GM12878 (cell line): ENCODE data around the gene SLC7A10. TPM values are rescaled to one million over a fixed set of nuclear protein-coding genes. Genes with fewer than 3 reads are reported as not detected.

Experiments
- ATAC-seq: fragments of 200-7000 bp; cut with Tn5 transposase; 3 replicates; pipeline ENCODE4 v1.9.1; 2020; ENCODE audit warnings: mild to moderate bottlenecking, moderate library complexity
- BruUV-seq: library from RNA; stranded (reverse); fragments of 400-500 nt; replicated peaks from 2 replicates; lab custom pipeline; 2021; lab: Mats Ljungman, UMichigan
- CTCF ChIA-PET: fragments of 300-600 bp; sonication (Branson Sonifier 250); formaldehyde crosslinking; extraction: SDS; loops from one replicate; lab custom pipeline; 2021; ENCODE audit warnings: inconsistent platforms; lab: Yijun Ruan, JAX
- POLR2A ChIA-PET: fragments of 350-600 bp; formaldehyde crosslinking; extraction: SDS; loops from one replicate; lab custom pipeline; 2021; ENCODE audit warnings: inconsistent platforms; lab: Charles Lee
- RAD21 ChIA-PET: fragments of 300-600 bp; sonication (Branson Sonifier 250); formaldehyde crosslinking; loops from one replicate; lab custom pipeline; 2023; ENCODE audit warnings: antibody characterized with exemption; ENCODE audit not compliant: unreplicated experiment; lab: Charles Lee
- SMC1A ChIA-PET: fragments of 300-600 bp; sonication (Branson Sonifier 250); formaldehyde crosslinking; loops from one replicate; lab custom pipeline; 2023; ENCODE audit not compliant: unreplicated experiment, uncharacterized antibody; lab: Charles Lee
- DNase-seq: peaks from one replicate; pipeline ENCODE4 v3.0.0-alpha.2; 2011; ENCODE audit warnings: low read depth, low spot score
- FAIRE-seq: peaks from 3 replicates; lab custom pipeline; 2011; peaks lifted over from hg19 to GRCh38; lab: Jason Lieb, UNC
- H2AFZ ChIP-seq: 2 replicates; pipeline ENCODE4 v1.6.0; 2011; ENCODE audit warnings: low read depth, low read length, control low read depth; ENCODE audit not compliant: control insufficient read depth
- H3K27ac ChIP-seq: 2 replicates; pipeline ENCODE4 v1.5.1; 2011; ENCODE audit warnings: control low read depth; ENCODE audit not compliant: control insufficient read depth, insufficient read depth
- H3K27me3 ChIP-seq, 2 experiments: replicated peaks in 1 of 2; 2 replicates each; pipeline versions ENCODE4 v1.6.0 to v1.6.1; 2011; ENCODE audit warnings: low read length in 1 of 2; ENCODE audit not compliant: control insufficient read depth in 2 of 2, insufficient read depth in 2 of 2
- H3K36me3 ChIP-seq, 2 experiments: 2 replicates each; pipeline ENCODE4 v1.5.1; 2011; ENCODE audit warnings: low read length in 1 of 2; ENCODE audit not compliant: control insufficient read depth in 2 of 2, insufficient read depth in 2 of 2
- H3K4me1 ChIP-seq: 2 replicates; pipeline ENCODE4 v1.6.1; 2011; ENCODE audit warnings: mild to moderate bottlenecking, low read length, moderate library complexity, mixed read lengths; ENCODE audit not compliant: control insufficient read depth, insufficient read depth
- H3K4me2 ChIP-seq: 2 replicates; pipeline ENCODE4 v1.6.0; 2011; ENCODE audit warnings: control low read depth; ENCODE audit not compliant: control insufficient read depth, insufficient read depth
- H3K4me3 ChIP-seq: fragments of 200-600 bp; sonication (generic); 2 replicates; pipeline ENCODE4 v1.5.1; 2016
- H3K79me2 ChIP-seq: 2 replicates; pipeline ENCODE4 v1.6.0; 2011; ENCODE audit warnings: low read length; ENCODE audit not compliant: control insufficient read depth, insufficient read depth
- H3K9ac ChIP-seq: 2 replicates; pipeline ENCODE4 v1.8.0; 2011; ENCODE audit warnings: low read length, control low read depth, mixed read lengths; ENCODE audit not compliant: control insufficient read depth, insufficient read depth
- H3K9me3 ChIP-seq: replicated peaks from 3 replicates; pipeline ENCODE4 v1.5.1; 2011; ENCODE audit warnings: mild to moderate bottlenecking, low read length; ENCODE audit not compliant: control insufficient read depth, insufficient read depth
- H4K20me1 ChIP-seq: 2 replicates; pipeline ENCODE4 v1.6.0; 2011; ENCODE audit not compliant: control insufficient read depth, insufficient read depth
- HDGF ChIP-seq: fragments of 450-650 bp; IDR thresholded peaks from 2 replicates; pipeline ENCODE4 v1.6.1; 2016; ENCODE audit warnings: antibody characterized with exemption
- HSF1 ChIP-seq: fragments of 150-350 bp; IDR thresholded peaks from 2 replicates; pipeline ENCODE4 v1.6.1; 2014; ENCODE audit warnings: mild to moderate bottlenecking, low read depth, low read length
- IRF5 ChIP-seq: fragments of 450-650 bp; IDR thresholded peaks from 2 replicates; pipeline ENCODE4 v1.6.1; 2017; ENCODE audit warnings: borderline replicate concordance
- MEF2B ChIP-seq: fragments of 450-650 bp; IDR thresholded peaks from 2 replicates; pipeline ENCODE4 v1.6.1; 2018; ENCODE audit warnings: mild to moderate bottlenecking, moderate library complexity; ENCODE audit not compliant: partially characterized antibody, poor library complexity, severe bottlenecking
- MYB ChIP-seq: fragments of 150-350 bp; IDR thresholded peaks from 2 replicates; pipeline ENCODE4 v1.6.1; 2014; ENCODE audit warnings: mild to moderate bottlenecking, low read depth, low read length, borderline replicate concordance
- POLR2A ChIP-seq: IDR thresholded peaks from 2 replicates; pipeline ENCODE4 v1.6.1; 2011; ENCODE audit warnings: low read depth, mild to moderate bottlenecking, low read length
- RCOR1 ChIP-seq: conservative IDR thresholded peaks from 2 replicates; pipeline ENCODE4 v1.6.1; 2012; ENCODE audit warnings: low read depth, low read length, improper control_type of control experiment
- RELB ChIP-seq: fragments of 450-650 bp; IDR thresholded peaks from 2 replicates; pipeline ENCODE4 v1.6.1; 2017; ENCODE audit warnings: low read depth, mild to moderate bottlenecking, moderate library complexity
- RUNX3 ChIP-seq: IDR thresholded peaks from 2 replicates; pipeline ENCODE4 v1.6.1; 2012; ENCODE audit warnings: low read length, inconsistent platforms
- STAT3 ChIP-seq: IDR thresholded peaks from 2 replicates; pipeline ENCODE4 v1.6.1; 2011; ENCODE audit warnings: low read depth, low read length, improper control_type of control experiment
- SUPT20H ChIP-seq: IDR thresholded peaks from 2 replicates; pipeline ENCODE4 v1.6.1; 2011; ENCODE audit warnings: low read depth, mild to moderate bottlenecking, low read length, moderate library complexity, borderline replicate concordance; ENCODE audit not compliant: control insufficient read depth
- ZBTB40 ChIP-seq: fragments of 450-650 bp; IDR thresholded peaks from 2 replicates; pipeline ENCODE4 v1.6.1; 2016; ENCODE audit warnings: mild to moderate bottlenecking, moderate library complexity, borderline replicate concordance
- ZNF207 ChIP-seq: fragments of 450-650 bp; IDR thresholded peaks from 2 replicates; pipeline ENCODE4 v1.6.1; 2014; ENCODE audit warnings: antibody characterized with exemption, mild to moderate bottlenecking, borderline replicate concordance
- WGBS: methylation state at CpG from one replicate; pipeline ENCODE4 v1.1.6; 2016; ENCODE audit warnings: low lambda C conversion rate; ENCODE audit not compliant: insufficient replicate concordance, insufficient coverage; ENCODE audit errors: missing lambda C conversion rate; 5-methylcytosine and 5-hydroxymethylcytosine counted together
- in situ Hi-C: fragments of 300-500 bp; cut with MboI; formaldehyde crosslinking; loops from 9 replicates; pipeline ENCODE4 v1.14.3; 2018; ENCODE audit warnings: mixed read lengths
- intact Hi-C: fragments of 100-400 bp; cut with micrococcal nuclease; formaldehyde crosslinking; loops from one replicate; pipeline ENCODE4 v1.14.2; 2022; ENCODE audit not compliant: unreplicated experiment
- polyA plus RNA-seq, 11 experiments: library from polyadenylated mRNA; depleted of rRNA in 4 of 11; unstranded in 6 of 11; stranded (reverse) in 5 of 11; fragments of >200 nt; fragmentation: Nextera tagmentation in 4 of 11; fragmentation: Illumina TruSeq in 1 of 11; extraction: Ambion mirVana in 4 of 11; extraction: Trizol in 1 of 11; gene quantifications; 1 replicate in 1 of 11; 2 replicates in 10 of 11; pipeline versions ENCODE4 v1.2.1 to v1.2.3, GENCODE V29; 2011 to 2016; ENCODE audit warnings: inconsistent platforms in 2 of 11, missing spikeins in 2 of 11, low read depth in 1 of 11
- total RNA-seq, 4 experiments: library from RNA; depleted of rRNA in 3 of 4; stranded (reverse); fragments of >200 nt in 3 of 4; fragmentation: Illumina TruSeq in 1 of 4; extraction: Trizol in 1 of 4; gene quantifications; 2 replicates each; pipeline versions ENCODE4 v1.2.1 to v1.2.3, GENCODE V29; 2013 to 2021

The SLC7A10 gene
- total and polyA plus RNA-seq, 10 of the 15 experiments (the other 5 are each of a cell fraction or from before 2014, with no cell fraction given): not detected

GRCh38 chr19:33204136-33204973, 21.3 kb downstream of the SLC7A10 start (continued):
- TF ChIP-seq ZBTB40 (no peak), HDGF (no peak), STAT3 (no peak), MEF2B (no peak)

- ChIA-PET RAD21 (no interaction called here), CTCF (no interaction called here), SMC1A (interaction anchor here (0.6 kb wide), 1 partner anchor 897 kb away, joined by 3 read pairs; no protein-coding TSS in a partner anchor), POLR2A (no interaction called here)
- in situ Hi-C loops (no loop called here), intact Hi-C loops (no loop called here)
- FAIRE-seq (no peak), DNase-seq (no peak), ATAC-seq (no peak)
- Histone ChIP-seq H3K79me2 (no peaks in the 10 kb centered on the region), H2AFZ (no peak overlapping the region), H3K4me3 (no peak overlapping the region), H4K20me1 (no peaks in the 10 kb centered on the region), H3K27me3 (no peaks in the 10 kb centered on the region), H3K4me2 (no peak overlapping the region), H3K27ac (no peak overlapping the region), H3K36me3 (no peaks in the 10 kb centered on the region), H3K9ac (no peak overlapping the region), H3K4me1 (no peaks in the 10 kb centered on the region), H3K9me3 (no peaks in the 10 kb centered on the region)
- 34% methylated on average over 6 of the region's 6 CpGs for WGBS
- no TSS peak for BruUV-seq
- TF ChIP-seq RCOR1 (no peak), SUPT20H (no peak), ZNF207 (no peak), POLR2A (no peak), IRF5 (no peak), MYB (no peak), RUNX3 (no peak), RELB (no peak), HSF1 (no peak)
Observed at GRCh38 chr19:33203529-33203928, 22.1 kb downstream of the SLC7A10 start.
